HUDEP-2 (cell line): Measurements from ENCODE around the gene VPS26B.
"Not testable (repeated sequence)": the region's sequence is repeated elsewhere in the genome, so short reads cannot be mapped to it uniquely, and the experiment has no call there.

Source experiments
- DNase-seq, 76 experiments: peaks; one replicate each; lab custom pipeline; 2025; ENCODE audit not compliant: unreplicated experiment in 76 of 76; lab: John Stamatoyannopoulos, UW

VPS26B gene

DNA sequence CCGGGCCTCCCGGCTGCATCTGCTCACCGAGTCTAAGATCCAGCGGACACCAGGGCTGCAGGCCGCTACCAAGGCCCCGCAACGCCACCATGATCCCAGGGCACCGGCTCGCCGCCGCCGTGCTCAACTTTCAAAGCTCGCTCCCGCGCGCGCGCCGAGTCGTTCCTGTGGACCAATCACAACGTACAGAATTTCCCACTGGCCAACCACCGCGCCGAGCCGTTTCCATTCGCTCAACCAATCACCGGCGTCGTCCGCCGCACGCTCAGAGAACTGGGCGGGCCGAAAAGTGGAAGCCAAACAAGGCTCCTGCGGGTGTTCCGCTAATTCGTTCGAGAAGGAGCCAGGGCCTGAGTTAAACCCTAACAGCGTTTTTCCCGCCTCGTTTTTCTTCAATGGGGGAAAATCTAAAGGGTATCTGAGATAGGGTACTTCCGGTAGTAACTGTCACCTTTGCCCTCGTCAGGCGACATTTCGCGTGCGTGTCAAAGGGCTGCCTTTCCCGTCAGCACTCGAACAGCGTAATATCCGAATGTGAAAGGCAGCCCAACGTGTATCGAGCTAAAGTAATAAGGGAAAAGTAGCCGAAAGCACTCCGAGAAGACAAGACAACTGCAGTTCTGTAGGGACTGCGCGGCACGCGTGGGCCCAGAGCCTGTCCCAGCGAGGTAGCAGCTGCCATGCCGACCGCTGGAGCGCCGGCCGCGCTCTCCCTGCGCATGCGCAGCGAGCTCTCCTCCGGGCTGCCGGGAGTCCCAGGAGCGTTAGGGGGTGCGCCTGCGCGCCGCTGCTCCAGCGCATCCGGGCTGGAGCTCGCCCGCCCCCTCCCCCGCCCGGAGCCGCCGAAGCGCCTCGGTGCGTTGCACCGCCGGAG is at the start of gene VPS26B, which contains the start of gene NCAPD3:
Gene VPS26B (plus strand): TSS at position 836 of the 874 bp plus-strand sequence. CDS start 452 bp downstream, outside the sequence.
Gene NCAPD3 (minus strand): TSS at position 132 of the 874 bp plus-strand sequence. CDS start 41 bp downstream, at position 91.
- peak in 75 of 76 experiments; percentile 16 to 97 (median 91) for DNase-seq

DNA sequence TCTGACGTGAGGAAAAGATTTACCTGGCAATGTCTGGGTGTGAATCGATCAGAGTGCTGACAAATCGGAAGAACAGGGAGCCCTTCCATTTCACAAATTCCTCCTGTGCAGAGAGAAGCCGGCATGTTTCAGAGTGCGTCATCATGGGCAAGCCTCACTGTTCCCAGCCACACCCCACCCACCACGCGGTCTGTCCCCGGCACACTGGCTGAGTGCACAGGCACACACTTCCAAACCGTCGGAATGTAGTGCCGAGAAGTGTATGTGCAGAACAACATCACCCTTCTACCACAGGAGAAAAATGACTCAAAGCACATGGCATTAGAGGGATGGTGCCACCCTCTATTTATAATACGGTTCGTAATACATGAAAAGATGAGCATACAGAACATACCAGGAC is 48.2 kb upstream of the VPS26B start:
- no peak for DNase-seq

DNA sequence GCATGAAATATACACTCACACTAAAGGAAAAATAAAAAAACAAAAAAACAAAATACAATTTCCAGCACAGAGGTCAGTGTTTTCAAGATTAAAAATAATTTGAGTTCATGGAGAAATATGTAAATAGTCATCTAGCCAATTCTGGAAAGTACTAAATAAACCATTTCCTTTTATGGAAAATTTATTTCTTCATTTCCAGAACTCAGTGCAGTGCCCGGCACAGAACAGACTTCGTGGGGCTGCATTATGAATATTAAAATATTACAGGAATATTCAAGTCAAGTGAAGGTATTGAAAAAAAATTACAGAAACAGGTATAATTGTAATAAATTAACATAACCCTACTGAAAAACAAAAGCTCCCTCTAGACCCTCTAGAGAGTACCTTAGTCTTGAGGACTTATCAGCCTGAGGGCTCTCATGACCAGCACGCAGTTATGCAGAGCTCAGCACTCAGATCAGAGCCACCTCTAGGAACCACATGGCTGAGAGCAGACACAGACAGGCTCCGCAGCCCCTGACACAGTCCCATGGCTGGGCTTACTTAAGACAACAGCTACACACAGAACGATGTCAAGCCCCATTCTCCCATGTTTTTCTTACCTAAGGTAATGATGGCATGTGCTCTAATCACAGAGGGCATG is 46.3 kb upstream of the VPS26B start:
- no peak for DNase-seq

DNA sequence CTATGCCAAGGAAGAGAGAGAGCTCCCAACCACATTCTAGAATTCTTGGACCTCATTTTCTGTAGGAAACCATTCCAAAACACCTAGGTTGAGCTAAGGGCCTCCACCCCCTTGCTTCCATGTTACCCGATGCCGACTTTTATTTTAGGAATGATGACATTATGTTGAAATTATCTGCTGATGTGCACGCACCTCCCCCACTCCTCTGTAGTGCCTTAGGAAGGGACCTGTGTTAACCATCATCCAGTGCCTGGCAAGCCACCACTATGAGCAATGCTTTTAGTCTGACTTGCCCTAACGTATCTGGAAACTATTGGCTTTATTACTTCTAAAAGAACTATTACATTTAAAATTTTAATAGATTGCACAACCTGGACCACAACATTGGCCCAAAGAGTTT is 42.8 kb upstream of the VPS26B start:
- no peak for DNase-seq

DNA sequence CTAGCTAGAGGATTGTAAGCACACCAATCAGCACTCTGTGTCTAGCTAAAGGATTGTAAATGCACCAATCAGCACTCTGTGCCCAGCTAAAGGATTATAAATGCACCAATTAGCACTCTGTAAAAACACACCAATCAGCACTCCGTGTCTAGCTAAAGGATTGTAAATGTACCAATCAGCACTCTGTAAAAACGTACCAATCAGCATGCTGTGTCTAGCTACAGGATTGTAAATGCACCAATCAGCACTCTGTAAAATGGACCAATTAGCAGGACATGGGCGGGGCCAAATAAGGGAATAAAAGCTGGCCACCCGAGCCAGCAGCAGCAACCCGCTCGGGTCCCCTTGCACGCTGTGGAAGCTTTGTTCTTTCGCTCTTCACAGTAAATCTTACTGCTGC is 36.4 kb upstream of the VPS26B start:
- not testable (repeated sequence) for DNase-seq

DNA sequence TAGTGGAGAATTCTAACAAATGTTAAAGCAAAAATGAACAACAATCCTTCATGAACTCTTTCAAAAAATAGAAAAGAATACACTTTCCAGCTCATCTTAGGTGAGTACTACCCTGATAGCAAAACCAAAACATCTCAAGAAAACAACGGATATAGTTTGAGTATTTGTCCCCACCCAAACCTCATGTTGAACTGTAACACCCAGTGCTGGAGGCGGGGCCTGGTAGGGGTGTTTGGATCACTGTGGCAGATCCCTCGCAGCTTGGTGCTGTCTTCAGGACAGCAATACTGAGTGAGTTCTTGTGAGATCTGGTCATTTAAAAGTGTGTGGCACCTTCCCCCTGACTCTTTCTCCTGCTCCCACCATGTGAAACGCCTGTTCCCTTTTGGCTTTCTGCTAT is 27.7 kb upstream of the VPS26B start:
- DNase-seq: no peak

DNA sequence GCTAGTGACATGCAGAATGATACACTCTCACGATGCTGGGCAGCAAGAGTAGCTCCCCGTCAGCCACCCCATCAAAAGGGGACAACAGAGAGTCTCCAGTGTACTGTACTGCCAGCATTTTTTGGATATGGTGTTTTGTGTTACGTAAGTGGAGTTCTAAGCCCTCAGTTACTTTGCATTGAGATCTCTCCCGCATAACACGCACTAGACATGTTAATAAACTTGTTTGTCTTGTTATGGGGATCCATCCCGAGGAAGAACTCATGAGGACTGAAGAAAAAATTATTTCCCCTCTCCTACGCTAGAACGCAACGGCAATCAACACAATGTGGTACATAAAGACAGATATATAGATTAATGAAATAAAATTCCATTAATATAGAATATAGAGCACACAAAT is 24.9 kb upstream of the VPS26B start:
- no peak for DNase-seq

DNA sequence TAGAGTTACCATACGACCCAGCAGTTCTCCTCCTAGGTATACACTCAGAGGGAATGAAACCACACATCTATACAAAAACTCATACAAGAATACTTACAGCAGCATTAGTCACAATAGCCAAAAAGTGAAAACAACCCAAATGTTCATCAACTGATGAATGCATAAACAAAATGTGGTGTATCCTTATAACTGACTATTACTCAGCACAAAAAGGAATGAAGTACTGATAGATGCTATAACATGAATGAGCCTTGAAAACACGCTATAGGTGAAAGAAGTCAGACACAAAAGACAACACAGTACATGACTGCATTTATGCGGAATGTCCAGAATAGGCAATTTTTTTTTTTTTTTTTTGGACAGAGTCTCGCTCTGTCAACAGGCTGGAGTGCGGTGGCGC is 23.8 kb upstream of the VPS26B start:
- DNase-seq: no peak

DNA sequence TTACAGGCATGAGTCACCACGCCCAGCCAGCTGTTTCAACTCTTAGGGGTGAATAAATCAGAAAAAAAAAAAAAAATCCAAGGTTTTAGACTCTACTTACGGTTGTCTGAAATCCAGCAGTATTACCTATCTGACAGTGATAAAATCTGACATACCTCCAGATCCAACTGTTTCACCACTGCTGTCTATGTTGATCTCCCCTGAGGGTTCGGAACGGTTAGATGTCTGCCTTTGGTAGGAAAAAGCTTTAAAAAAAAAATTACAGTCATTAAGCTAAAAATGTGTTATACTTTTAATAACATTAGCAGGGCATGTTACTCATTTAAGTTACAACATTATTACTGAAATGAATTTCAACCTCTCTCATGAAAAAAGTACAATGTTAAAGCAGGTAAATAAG is 21.8 kb upstream of the VPS26B start:
- DNase-seq: no peak

DNA sequence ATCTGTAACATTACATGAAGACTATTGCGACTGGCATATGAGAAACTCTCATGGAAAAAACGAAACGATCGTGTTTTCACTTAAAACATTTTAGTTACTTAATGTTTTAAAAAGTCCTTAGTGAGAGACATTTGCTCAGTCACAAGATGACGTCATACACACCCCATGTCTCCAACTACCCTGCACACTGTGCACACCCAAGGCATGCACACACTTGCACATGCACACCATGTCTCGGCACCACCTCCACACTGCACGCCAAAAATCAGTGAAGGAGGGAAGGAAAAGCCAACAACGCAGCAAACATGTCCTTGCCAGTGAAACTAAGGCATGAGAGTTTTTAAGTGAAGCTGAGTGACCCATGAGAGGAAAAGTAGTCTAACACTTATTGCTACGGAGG is 18.7 kb upstream of the VPS26B start:
- no peak for DNase-seq

DNA sequence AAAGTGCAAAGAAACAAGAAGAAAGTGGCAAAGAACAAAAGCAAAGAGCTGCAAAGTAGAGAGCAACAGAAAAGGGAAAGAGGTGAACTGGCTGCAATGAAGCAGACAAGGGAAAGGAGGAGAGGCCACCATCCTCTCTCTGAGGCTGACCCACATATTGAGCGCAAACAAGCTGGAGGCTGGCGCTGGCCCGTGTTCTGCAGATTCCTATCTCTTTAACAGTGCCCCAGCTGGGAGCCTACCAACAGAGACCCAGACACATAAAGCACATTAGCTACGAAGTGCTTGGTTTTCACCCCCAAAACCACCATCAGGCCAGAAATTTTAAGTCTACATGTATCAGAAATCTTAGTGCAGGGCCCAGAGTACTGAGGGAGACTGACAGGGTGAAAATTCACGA is 18.3 kb upstream of the VPS26B start:
- no peak for DNase-seq

DNA sequence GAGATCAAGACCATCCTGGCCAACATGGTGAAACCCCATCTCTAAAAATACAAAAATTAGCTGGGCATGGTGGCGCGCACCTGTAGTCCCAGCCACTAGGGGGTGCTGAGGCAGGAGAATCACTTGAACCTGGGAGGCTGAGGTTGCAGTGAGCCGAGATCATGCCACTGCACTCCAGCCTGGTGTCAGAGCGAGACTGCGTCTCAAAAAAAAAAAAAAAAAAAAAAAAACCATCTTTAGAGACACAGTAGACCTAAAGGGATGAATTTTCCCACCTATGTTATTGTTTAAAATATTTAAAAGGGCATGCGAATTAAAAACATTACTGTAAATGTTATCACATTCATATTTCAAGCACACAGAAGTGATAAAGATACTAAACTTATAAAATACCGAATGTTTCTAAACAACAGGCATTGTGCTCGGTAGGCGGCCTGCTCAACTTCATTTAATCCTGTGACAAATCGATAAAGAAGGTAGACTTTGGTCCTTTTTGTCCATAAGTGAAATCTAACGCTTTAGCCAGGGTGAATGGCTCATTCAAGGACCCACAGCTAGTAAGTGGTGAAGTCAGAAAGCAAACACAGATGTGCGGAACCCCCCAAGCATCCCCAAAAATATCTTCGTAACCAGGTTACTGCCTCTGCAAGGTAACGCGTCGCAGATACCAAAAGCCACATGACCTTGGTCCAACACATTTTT is 16.8 kb upstream of the VPS26B start:
- DNase-seq: peak in 50 of 76 experiments; percentile 5 to 57 (median 34)

DNA sequence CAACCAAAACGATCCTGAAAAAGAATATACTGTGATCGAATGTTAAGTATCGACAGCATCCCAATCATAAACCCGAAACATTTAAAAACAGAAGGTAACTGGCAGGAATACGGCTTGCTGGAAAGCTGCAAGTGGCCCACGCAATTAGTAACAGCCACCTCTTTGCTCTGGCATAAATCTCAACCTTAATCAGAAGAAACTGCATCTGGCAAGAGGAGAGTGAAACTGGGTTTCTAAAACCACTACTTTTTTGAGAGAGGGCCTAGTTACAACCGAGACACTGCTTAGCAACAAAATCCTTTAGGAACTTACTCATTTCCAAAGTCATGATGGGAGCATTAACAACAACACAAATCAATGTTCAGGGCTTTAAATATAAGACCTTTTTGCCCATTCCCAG is 8.6 kb upstream of the VPS26B start:
- DNase-seq: no peak

DNA sequence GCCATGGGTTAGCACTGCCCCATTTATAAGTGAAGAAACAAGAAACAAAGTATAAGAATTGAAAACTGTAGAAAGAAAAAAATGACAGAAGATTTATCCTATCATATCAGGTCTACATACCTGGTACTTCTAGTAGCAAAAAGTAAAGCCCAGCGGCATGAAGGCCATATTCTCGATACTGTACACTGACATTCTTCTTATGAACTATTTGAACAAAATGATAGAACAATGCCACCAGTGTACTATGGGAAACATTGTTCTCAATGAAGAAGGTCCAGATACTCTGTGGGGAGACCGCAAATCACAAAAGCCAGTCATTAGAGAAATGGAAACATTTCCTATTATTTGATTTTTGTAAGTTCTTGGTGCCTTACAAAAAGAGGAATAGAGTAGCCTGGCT is 7.7 kb upstream of the VPS26B start:
- no peak for DNase-seq

DNA sequence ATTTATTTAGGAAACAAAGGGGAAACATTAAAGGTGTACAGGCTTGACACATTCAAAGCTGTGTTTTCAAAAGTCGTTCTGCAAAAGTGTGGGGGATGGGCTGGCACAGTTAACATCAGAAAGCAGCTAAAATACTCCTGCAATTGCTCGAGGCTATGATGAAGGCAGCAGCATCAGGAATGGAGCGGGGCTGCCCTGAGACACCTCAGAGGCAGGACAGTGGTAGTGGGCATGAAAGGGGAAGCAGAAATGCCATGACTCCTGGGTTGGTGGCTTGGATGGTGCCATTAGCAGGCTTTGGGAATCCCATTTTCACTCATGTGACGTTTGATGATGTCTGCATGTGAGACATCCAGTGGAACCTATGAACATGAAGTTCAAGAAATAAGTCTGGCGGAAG is 1.4 kb upstream of the VPS26B start:
- DNase-seq: peak in 5 of 76 experiments; percentile 3 to 16 (median 6)

DNA sequence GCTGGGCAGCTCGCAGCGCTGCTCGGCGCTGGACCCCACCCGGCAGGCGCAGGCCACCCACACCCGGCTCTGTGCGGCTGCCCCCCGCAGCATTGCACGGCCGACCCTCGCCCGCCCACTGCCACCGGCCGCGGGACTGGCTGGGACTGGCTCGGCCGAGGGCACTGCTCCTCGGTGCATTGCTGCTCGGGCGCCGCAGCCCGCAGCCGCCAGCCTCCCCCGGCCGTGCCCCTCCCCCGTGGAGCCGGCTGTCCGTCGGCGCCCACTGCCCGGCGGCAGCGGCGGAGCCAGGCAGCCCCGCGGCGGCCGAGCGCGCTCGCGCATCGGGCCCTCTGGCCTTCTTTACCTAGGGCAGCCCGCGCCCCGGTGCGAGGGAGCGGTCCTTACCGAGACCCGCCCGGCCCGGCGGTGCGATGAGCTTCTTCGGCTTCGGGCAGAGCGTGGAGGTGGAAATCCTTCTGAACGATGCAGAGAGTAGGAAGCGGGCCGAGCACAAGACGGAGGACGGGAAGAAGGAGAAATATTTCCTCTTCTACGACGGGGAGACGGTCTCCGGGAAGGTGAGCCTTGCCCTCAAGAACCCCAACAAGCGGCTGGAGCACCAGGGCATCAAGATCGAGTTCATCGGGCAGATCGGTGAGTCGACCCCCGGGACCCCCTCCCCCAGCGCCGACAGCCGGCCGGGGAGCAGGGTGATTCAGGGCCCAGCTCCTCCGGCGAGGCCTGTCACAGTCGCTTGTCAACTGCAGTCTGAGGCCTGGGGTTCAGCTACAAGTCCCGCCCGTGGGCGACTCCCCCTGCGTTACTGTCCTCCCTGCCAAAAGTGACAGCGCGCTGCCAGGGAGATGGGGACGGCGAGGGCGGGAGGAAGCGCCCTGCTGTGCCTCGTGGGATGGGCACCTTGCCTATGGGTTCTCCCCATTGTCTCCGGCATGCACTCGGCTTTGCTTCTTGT is 516 bp downstream of the VPS26B start:
- peak in 75 of 76 experiments; percentile 14 to 90 (median 77) for DNase-seq

DNA sequence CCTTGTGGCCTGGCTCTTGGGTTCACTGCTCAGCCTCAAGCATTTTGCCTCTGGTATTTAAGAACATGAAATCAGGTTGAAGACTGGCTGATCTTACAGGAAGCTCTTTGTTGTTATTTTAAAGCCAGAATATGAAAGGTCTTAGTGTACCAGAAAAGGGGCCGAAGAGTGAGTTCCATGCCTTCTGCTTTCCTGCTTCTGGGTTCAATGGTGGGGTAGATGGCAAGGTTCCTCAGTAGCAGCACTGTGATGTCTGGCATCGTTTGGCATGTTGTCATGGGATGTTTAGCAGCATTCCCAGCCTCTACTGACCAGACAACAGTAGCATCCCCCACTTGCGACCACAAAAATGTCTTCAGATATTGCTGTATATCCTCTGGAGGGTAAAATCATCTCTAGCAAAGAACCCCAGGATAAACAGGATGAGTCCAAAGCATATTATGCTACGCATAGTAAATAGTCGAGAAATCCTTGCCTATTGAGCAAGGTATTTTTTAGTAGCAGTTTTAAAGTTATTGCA is 2.4 kb downstream of the VPS26B start:
- no peak for DNase-seq

DNA sequence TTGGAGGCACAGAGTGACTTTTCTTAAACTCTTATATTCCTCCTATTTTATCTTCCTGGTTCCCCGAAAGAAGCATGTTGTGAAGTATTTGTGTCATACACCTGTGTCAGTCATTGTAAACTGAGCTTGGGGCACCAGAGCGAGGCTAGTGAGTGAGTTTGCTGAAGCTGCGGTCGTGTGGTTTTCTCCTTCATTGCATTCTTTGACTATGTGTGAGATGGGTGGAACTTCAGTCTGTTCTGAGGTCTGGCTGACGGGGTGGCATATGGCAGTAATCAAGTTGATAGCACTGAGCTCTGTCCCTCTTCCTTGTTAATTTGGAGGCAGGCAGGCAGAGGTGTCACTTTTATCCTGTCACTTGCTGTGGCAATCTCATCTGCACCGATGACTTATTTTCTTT is 4.2 kb downstream of the VPS26B start:
- no peak for DNase-seq

DNA sequence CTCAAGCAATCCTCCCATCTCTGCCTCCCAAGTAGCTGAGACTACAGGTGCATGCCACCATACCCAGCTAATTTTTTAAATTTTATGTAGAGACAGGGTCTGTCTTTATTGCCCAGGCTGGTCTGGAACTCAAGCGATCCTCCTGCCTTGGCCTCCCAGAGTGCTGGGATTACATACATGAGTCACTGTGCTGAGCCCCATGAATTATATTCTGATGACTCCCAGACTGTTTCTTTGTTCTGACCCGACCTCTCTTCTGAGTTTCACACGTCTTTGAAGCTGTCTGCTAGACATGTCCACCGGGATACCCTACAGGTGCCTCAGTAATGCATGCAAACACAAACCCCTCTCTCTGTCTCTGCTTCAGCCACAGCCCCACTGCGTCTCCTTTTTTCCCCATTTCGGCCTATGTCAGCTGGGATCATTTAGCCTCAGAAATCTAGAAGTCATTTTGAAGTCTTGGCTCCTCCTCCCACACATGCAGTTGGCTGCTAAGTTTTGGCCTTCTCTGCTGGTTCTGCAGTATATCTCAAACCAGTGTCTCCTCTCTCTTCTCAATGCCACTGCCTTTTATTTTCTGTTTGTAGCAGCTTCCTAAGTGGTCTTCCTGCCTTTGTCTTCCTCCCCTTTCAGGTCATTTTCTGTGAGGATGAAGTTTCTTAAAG is 4.8 kb downstream of the VPS26B start:
- no peak for DNase-seq
